Measurements from ENCODE around the gene SLC22A1. TPM values are rescaled to one million over a fixed set of nuclear protein-coding genes. Genes with fewer than 3 reads are reported as not detected.

SLC22A1 gene
- total RNA-seq, 2 experiments from 2014 or later, result 0.31 to 1.1 TPM

- TF ChIP-seq CTCF (IDR thresholded peaks at IDR 0.05), result no peak
- Mint-ChIP-seq H3K36me3 (ENCODE audit: low read depth) (no peaks in the 10 kb centered on the region), H3K27me3 (peaks cover 7% of the 10 kb centered on the region), H3K27ac (no peak overlapping the region), H3K4me1 (ENCODE audit: low read depth) (no peaks in the 10 kb centered on the region), H3K4me3 (no peak overlapping the region), H3K9me3 (peaks cover 39% of the 10 kb centered on the region)
- DNase-seq (no peak), ATAC-seq (no peak)
- intact Hi-C loops (cut with micrococcal nuclease), result no loop called here
- ChIA-PET POLR2A (no interaction called here), CTCF (no interaction called here)
Measured at GRCh38 chr6:160192840-160193239, 71.2 kb downstream of the SLC22A1 start.

DNA sequence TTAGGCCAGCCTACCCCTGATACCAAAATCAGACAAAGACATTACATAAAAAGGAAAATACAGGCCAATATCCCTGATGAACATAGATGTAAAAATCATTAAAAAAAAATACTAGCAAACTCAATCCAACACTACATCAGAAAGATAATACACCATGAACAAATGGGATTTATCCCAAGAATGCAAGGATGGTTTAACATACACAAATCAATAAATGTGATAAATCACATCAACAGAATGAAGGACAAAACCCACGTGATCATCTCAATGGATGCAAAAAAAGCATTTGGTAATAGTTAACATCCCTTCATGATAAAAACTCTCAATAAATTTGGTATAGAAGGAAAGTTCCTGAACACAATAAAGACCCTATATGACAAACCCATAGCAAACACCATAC is 73.2 kb downstream of the SLC22A1 start:
- DNase-seq (no peak), ATAC-seq (no peak)
- POLR2A ChIA-PET, result no interaction called here
- H3K4me3 Mint-ChIP-seq, result no peak overlapping the region
- peaks cover 7% of the 10 kb centered on the region for H3K27me3 Mint-ChIP-seq
- CTCF ChIA-PET, result no interaction called here
- no peaks in the 10 kb centered on the region for H3K4me1 Mint-ChIP-seq (ENCODE audit: low read depth)
- peaks cover 39% of the 10 kb centered on the region for H3K9me3 Mint-ChIP-seq
- intact Hi-C loops (cut with micrococcal nuclease), result no loop called here
- no peaks in the 10 kb centered on the region for H3K36me3 Mint-ChIP-seq (ENCODE audit: low read depth)
- no peak overlapping the region for H3K27ac Mint-ChIP-seq
- TF ChIP-seq CTCF (IDR thresholded peaks at IDR 0.05), result no peak

DNA sequence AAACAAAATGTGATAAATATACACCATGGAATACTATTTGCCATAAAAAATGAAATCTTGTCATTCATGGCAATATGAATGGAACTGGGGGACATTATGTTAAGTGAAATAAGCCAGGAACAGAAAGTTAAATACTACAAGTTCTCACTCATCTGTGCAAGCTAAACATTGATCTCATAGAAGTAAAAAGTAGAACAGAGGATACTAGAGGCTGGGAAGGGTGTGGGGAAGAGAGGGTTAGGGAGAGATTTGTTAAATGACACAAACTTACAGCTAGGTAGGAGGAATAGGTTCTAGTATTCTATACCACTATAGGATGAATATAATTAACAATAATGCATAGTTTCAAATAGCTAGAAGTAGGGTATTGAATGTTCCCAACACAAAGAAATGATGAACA is 76.0 kb downstream of the SLC22A1 start:
- H3K27ac Mint-ChIP-seq, result no peak overlapping the region
- no peak for TF ChIP-seq CTCF (IDR thresholded peaks at IDR 0.05)
- peaks cover 30% of the 10 kb centered on the region for H3K9me3 Mint-ChIP-seq
- H3K27me3 Mint-ChIP-seq, result peaks cover 20% of the 10 kb centered on the region
- no peaks in the 10 kb centered on the region for H3K36me3 Mint-ChIP-seq (ENCODE audit: low read depth)
- H3K4me1 Mint-ChIP-seq (ENCODE audit: low read depth), result no peaks in the 10 kb centered on the region
- intact Hi-C loops (cut with micrococcal nuclease), result no loop called here
- POLR2A ChIA-PET, result no interaction called here
- CTCF ChIA-PET, result no interaction called here
- ATAC-seq, result no peak
- no peak overlapping the region for H3K4me3 Mint-ChIP-seq
- no peak for DNase-seq

DNA sequence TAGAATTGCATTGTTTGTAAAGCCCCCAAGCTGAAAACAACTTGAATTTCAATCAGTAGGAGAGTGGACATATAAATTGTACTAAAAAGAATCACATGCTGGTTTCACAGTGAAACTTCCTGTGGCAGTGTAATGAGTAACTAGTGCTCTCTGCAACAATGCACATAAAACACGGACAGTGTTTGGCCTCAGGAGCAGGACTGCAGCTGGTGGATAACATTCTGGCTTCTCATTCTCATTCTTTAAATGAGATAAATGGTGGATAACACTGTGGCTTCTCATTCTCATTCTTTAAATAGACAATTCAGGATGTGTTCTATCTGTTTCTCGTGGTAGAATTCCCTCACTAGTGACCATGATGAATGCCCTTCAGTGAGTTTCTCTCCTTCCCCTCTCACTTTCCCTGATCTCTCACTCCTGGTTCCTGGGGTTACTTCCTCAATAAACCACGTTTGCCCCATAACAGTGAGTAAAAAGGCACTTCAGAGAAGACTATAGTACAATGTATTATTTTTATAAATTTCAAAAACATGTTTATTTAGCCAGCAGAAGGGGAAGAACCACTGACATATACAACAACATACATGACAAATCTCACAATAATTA is 77.1 kb downstream of the SLC22A1 start:
- no peak for ATAC-seq
- H3K9me3 Mint-ChIP-seq, result peaks cover 24% of the 10 kb centered on the region
- ChIA-PET CTCF (no interaction called here), POLR2A (no interaction called here)
- no peaks in the 10 kb centered on the region for H3K4me1 Mint-ChIP-seq (ENCODE audit: low read depth)
- no peak for DNase-seq
- no peak overlapping the region for H3K27ac Mint-ChIP-seq
- intact Hi-C loops (cut with micrococcal nuclease), result no loop called here
- no peak overlapping the region for H3K4me3 Mint-ChIP-seq
- peaks cover 20% of the 10 kb centered on the region for H3K27me3 Mint-ChIP-seq
- H3K36me3 Mint-ChIP-seq (ENCODE audit: low read depth), result no peaks in the 10 kb centered on the region
- TF ChIP-seq CTCF (IDR thresholded peaks at IDR 0.05), result no peak

- peaks cover 12% of the 10 kb centered on the region for H3K9me3 Mint-ChIP-seq
- H3K4me1 Mint-ChIP-seq (ENCODE audit: low read depth), result no peaks in the 10 kb centered on the region
- CTCF ChIA-PET, result no interaction called here
- no peak overlapping the region for H3K27ac Mint-ChIP-seq
- no peak for ATAC-seq
- intact Hi-C loops (cut with micrococcal nuclease), result no loop called here
- POLR2A ChIA-PET, result no interaction called here
- TF ChIP-seq CTCF (IDR thresholded peaks at IDR 0.05), result no peak
- H3K4me3 Mint-ChIP-seq, result no peak overlapping the region
- DNase-seq, result no peak
- peaks cover 24% of the 10 kb centered on the region for H3K27me3 Mint-ChIP-seq
- H3K36me3 Mint-ChIP-seq (ENCODE audit: low read depth), result no peaks in the 10 kb centered on the region
Measured at GRCh38 chr6:160201061-160201460, 79.4 kb downstream of the SLC22A1 start.

Measured in activated CD8-positive, alpha-beta T cell treated with anti-CD3 and anti-CD28 coated beads for 36 hours (primary cell).